Measurements from ENCODE around the gene OBSCN.

- TF ChIP-seq IKZF1 (conservative IDR thresholded peaks at IDR 0.05) (no peak), HDAC6 (IDR thresholded peaks at IDR 0.05; ENCODE audit: unreplicated experiment) (no peak), CTCF (IDR thresholded peaks at IDR 0.05 in 2 of 3, conservative IDR thresholded peaks at IDR 0.05 in 1 of 3; ENCODE audit: control insufficient read depth in 2 of 3, extremely low read depth in 1 of 3, insufficient read depth in 1 of 3, low read depth in 3 of 3, low read length in 3 of 3) (no peak), EGR1 (IDR thresholded peaks at IDR 0.05; ENCODE audit: borderline replicate concordance in 1 of 2, low read depth in 2 of 2, low read length in 2 of 2) (no peak), EED (IDR thresholded peaks at IDR 0.05; ENCODE audit: low read depth) (no peak), POLR2A (IDR thresholded peaks at IDR 0.05; ENCODE audit: low read depth, low read length) (no peak), YY1 (IDR thresholded peaks at IDR 0.05; ENCODE audit: low read depth, low read length) (no peak), ZBTB33 (IDR thresholded peaks at IDR 0.05) (no peak), ELK1 (IDR thresholded peaks at IDR 0.05; ENCODE audit: low read depth, low read length) (no peak), EP300 (IDR thresholded peaks at IDR 0.05; ENCODE audit: borderline replicate concordance in 1 of 2, control insufficient read depth in 1 of 2, low read depth in 2 of 2, low read length in 2 of 2) (no peak)
Measured at GRCh38 chr1:228321435-228321834, 113.6 kb downstream of the OBSCN start.
